Adrenal gland (tissue), 12 donors: ENCODE results near the gene SSB. TPM values are rescaled to one million over a fixed set of nuclear protein-coding genes. Genes with fewer than 3 reads are reported as not detected.
"Not testable (repeated sequence)": the region's sequence is repeated elsewhere in the genome, so short reads cannot be mapped to it uniquely, and the experiment has no call there.

Source experiments
- DNase-seq, 7 donors: peaks; one replicate each; pipeline ENCODE4 v3.0.0-alpha.2; 2019 to 2020
- H3K27ac ChIP-seq, 5 donors: fragments of 200-600 bp; sonication (generic) in 4 of 5; 1 replicate in 3 of 5; 2 replicates in 2 of 5; pipeline versions ENCODE4 v1.5.1 to v1.8.0; 2016 to 2020; ENCODE audit warnings: mild to moderate bottlenecking in 1 of 5
- H3K27me3 ChIP-seq: fragments of 200-600 bp; 2 replicates; pipeline ENCODE4 v1.8.0; 2021
- H3K36me3 ChIP-seq, 2 donors: fragments of 200-600 bp; replicated peaks in 1 of 2; 1 replicate in 1 of 2; 2 replicates in 1 of 2; pipeline versions ENCODE4 v1.5.1 to v1.8.0; 2018 to 2022
- H3K4me1 ChIP-seq, 2 donors: fragments of 200-600 bp; replicated peaks in 1 of 2; 1 replicate in 1 of 2; 2 replicates in 1 of 2; pipeline versions ENCODE4 v1.5.1 to v1.8.0; 2018 to 2021
- H3K4me3 ChIP-seq, 4 donors: fragments of 200-600 bp; sonication (generic) in 3 of 4; one replicate each; pipeline ENCODE4 v1.5.1; 2016 to 2018
- H3K9me3 ChIP-seq, 3 donors: fragments of 200-600 bp; sonication (generic) in 1 of 3; replicated peaks in 1 of 3; 1 replicate in 2 of 3; 2 replicates in 1 of 3; pipeline versions ENCODE4 v1.5.1 to v1.8.0; 2016 to 2021
- POLR2A ChIP-seq, 2 donors: fragments of 450-650 bp; IDR thresholded peaks; one replicate each; pipeline ENCODE4 v1.6.1; 2017; ENCODE audit warnings: antibody characterized with exemption in 2 of 2, mild to moderate bottlenecking in 2 of 2, moderate library complexity in 1 of 2
- WGBS, 4 donors: extraction: QIAGEN DNeasy Blood & Tissue Kit in 2 of 4; methylation state at CpG; one replicate each; pipeline versions ENCODE4 v1.1.5 to v1.1.7; 2013 to 2017; 5-methylcytosine and 5-hydroxymethylcytosine counted together
- intact Hi-C, 2 donors: fragments of 100-400 bp; cut with DNase I; formaldehyde crosslinking; loops; one replicate each; pipeline versions ENCODE4 v1.14.1 to v1.15.0; 2022 to 2023
- polyA plus RNA-seq, 3 donors: library from polyadenylated mRNA; stranded (reverse); fragments of 200-250 nt in 2 of 3; fragments of 350-450 nt in 1 of 3; fragmentation: Illumina TruSeq in 1 of 3; extraction: RNeasy Lipid Tissue Mini Kit (QIAGEN cat#74804) in 1 of 3; gene quantifications; one replicate each; pipeline ENCODE4 v1.2.3, GENCODE V29; 2013 to 2014
- total RNA-seq, 9 donors: library from RNA; depleted of rRNA in 4 of 9; stranded (reverse); fragments of >200 nt in 4 of 9; fragments of 120-200 nt in 1 of 9; fragmentation: NEBNext Ultra II Directional in 1 of 9; extraction: Animal tissue kit (Norgen Biotek cat#: 25700) in 1 of 9; gene quantifications; one replicate each; pipeline versions ENCODE4 v1.1.0 to v1.2.4, GENCODE V29; 2013 to 2023
- TF ChIP-seq, protein P1 (sequence below), 6 experiments: fragments of 450-650 bp in 4 of 6; fragments of 200-600 bp in 2 of 6; sonication (generic) in 1 of 6; IDR thresholded peaks; 1 replicate in 5 of 6; 2 replicates in 1 of 6; pipeline versions ENCODE4 v1.5.1 to v1.8.0; 2016 to 2021; ENCODE audit warnings: antibody characterized with exemption in 6 of 6, mild to moderate bottlenecking in 2 of 6, moderate library complexity in 1 of 6
- donor health status: healthy with polysubstance abuse.
- donor health status: Bipolar disorder and iron deficiency.
- donor health status: DM: yes; HTN: yes; CAD: no.
- donor health status: DM: no; HTN: no; CAD: no.
- donor health status: DM: no; HTN: no; CAD: no.
- donor health status: DM: yes; HTN: yes; CAD: no.

The SSB gene
- total and polyA plus RNA-seq, 12 donors: 30.1 to 210 (median 73.3) TPM

DNA sequence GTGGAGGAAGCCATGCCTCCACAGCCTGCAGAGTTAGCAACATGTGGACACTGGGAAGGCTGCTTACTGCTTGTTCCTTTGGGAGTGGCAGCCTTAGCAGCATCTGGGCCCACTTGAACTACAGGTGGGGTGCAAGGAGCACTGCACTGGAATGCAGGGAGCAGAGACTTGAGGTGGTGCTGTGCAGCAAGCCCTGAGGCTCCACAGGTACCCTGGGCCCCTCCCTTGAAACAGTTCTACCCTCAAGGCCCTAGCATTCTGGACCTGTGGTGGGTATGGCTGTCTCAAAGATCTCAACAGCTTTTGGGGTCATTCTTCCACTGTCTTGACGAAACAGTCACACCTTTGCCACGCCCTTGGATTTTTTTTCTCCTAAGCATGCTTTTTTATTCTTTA, 42.1 kb downstream of the SSB start:
- no peak overlapping the region for H3K4me3 ChIP-seq
- H3K27ac ChIP-seq: no peak overlapping the region
- 87 to 100% (median 94%) methylated on average over 2 of the region's 2 CpGs for WGBS, 4 donors

DNA sequence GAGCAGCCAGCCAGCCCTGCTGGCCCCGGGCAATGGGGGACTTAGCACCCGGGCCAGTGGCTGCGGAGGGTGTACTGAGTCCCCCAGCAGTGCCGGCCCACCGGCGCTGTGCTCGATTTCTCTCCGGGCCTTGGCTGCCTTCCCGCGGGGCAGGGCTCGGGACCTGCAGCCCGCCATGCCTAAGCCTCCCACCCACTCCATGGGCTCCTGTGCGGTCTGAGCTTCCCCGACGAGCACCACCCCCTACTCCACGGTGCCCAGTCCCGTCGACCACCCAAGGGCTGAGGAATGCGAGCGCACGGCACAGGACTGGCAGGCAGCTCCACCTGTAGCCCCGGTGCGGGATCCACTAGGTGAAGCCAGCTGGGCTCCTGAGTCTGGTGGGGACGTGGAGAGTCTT, 43.0 kb downstream of the SSB start:
- H3K27ac ChIP-seq, H3K27me3 ChIP-seq, H3K36me3 ChIP-seq, H3K9me3 ChIP-seq, H3K4me3 ChIP-seq, DNase-seq, intact Hi-C loops: not testable (repeated sequence)
- WGBS, 4 donors: 93 to 100% (median 95%) methylated on average over 1 to 21 of the region's 24 CpGs
- H3K4me1 ChIP-seq: peaks cover 10 to 22% of the 10 kb centered on the region in 2 donors

More for the DNA sequence above, 42.1 kb downstream of the SSB start:
- Histone ChIP-seq H3K4me1 (peaks cover 10 to 22% of the 10 kb centered on the region in 2 donors), H3K36me3 (no peaks in the 10 kb centered on the region), H3K27me3 (no peaks in the 10 kb centered on the region), H3K9me3 (no peaks in the 10 kb centered on the region)
- TF ChIP-seq, protein P1, sequence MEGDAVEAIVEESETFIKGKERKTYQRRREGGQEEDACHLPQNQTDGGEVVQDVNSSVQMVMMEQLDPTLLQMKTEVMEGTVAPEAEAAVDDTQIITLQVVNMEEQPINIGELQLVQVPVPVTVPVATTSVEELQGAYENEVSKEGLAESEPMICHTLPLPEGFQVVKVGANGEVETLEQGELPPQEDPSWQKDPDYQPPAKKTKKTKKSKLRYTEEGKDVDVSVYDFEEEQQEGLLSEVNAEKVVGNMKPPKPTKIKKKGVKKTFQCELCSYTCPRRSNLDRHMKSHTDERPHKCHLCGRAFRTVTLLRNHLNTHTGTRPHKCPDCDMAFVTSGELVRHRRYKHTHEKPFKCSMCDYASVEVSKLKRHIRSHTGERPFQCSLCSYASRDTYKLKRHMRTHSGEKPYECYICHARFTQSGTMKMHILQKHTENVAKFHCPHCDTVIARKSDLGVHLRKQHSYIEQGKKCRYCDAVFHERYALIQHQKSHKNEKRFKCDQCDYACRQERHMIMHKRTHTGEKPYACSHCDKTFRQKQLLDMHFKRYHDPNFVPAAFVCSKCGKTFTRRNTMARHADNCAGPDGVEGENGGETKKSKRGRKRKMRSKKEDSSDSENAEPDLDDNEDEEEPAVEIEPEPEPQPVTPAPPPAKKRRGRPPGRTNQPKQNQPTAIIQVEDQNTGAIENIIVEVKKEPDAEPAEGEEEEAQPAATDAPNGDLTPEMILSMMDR (IDR thresholded peaks at IDR 0.05): no peak
- TF ChIP-seq POLR2A (IDR thresholded peaks at IDR 0.05): no peak
- DNase-seq: no peak
- intact Hi-C loops: no loop called here

DNA sequence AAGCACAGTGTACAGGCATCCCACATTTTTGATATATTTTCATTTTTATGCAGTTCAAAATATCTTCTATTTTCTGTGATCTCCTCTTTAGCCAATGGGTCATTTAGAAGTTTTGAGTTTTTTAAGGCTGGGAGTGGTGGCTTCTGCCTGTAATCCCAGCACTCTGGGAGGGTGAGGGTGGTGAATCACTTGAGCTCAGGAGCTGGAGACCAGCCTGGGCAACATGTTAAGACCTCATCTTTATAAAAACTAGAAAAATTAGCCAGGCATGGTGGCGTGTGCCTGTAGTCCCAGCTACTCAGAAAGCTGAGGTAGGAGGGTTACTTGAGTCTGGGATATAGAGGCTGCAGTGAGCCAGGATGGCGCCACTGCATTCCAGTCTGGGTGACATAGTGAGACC, 46.3 kb downstream of the SSB start:
- intact Hi-C loops: no loop called here
- Histone ChIP-seq H3K9me3 (no peaks in the 10 kb centered on the region), H3K4me1 (peaks cover 7 to 17% of the 10 kb centered on the region in 2 donors), H3K27ac (no peak overlapping the region), H3K36me3 (no peaks in the 10 kb centered on the region), H3K4me3 (no peak overlapping the region), H3K27me3 (no peaks in the 10 kb centered on the region)
- WGBS, 4 donors: 83 to 100% (median 96%) methylated on average over 2 of the region's 2 CpGs
- no peak for DNase-seq
- TF ChIP-seq POLR2A (IDR thresholded peaks at IDR 0.05): no peak
- TF ChIP-seq, protein P1 (IDR thresholded peaks at IDR 0.05): no peak

DNA sequence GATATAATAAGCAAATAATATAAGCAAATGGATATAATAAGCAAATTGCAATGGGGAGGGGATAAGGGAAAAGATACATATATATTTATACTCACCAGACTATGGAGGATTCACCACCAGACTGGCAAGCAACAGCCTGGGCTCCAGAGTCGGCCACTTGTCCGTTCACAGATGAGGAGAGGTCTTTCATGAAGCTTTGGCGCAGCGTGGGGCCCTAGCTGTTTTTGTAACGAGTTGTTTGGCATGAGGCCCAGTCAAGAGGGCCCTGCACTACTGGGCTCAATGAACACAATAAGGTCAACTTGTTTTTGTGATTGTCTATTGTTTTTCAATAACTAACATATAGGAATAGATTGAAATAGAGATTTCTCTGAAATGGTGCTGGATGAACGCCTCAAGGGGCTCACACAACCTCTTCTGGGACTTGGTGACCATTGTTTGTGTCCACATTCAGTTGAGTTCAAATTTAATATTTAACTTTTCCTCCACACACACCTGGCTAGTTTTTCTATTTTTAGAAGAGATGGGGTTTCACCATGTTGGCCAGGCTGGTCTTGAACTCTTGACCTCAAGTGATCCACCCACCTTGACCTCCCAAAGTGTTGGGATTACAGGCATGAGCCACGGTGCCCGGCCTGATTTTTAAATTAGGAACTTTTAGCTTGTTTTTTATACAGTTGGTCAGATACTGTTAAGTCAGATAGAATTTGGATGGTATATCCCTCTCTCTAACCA, 50.5 kb downstream of the SSB start:
- H3K4me1 ChIP-seq, H3K27me3 ChIP-seq, H3K4me3 ChIP-seq, intact Hi-C loops, H3K36me3 ChIP-seq, DNase-seq, H3K27ac ChIP-seq, H3K9me3 ChIP-seq: not testable (repeated sequence)
- WGBS, 4 donors: 72 to 84% (median 82%) methylated on average over 8 of the region's 8 CpGs

DNA sequence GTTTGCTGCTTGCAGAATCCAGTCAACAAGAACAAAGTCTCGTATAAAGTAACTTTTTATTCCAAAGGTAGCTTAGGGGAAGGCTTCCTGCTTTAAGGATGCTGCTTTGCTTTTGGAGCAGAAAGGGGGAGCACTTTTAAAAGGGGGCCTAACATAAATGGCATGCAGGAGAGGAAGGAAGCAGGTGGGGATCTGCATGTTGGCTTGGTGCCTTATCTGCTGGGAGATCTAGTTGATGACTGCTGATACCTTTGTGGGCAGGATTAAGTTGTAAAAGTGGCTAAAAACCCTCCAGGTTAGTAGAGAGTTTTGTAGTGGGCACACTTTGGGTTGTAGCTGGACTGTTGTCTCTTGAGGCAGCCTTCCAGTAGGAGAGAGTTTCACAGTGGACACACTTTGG, 51.0 kb downstream of the SSB start:
- no peaks in the 10 kb centered on the region for H3K36me3 ChIP-seq
- no peaks in the 10 kb centered on the region for H3K27me3 ChIP-seq
- no peaks in the 10 kb centered on the region for H3K9me3 ChIP-seq
- 95 to 100% (median 97%) methylated on average over 1 of the region's 1 CpG for WGBS, 4 donors
- no peak overlapping the region for H3K4me3 ChIP-seq
- H3K27ac ChIP-seq: no peak overlapping the region
- TF ChIP-seq POLR2A (IDR thresholded peaks at IDR 0.05): no peak
- TF ChIP-seq, protein P1 (IDR thresholded peaks at IDR 0.05): no peak
- intact Hi-C loops: no loop called here
- DNase-seq: no peak
- peaks cover 0 to 8% of the 10 kb centered on the region in 2 donors for H3K4me1 ChIP-seq
